GM19397 (cell line): ENCODE results near the gene TAOK2.

Experiments
- ATAC-seq: cut with Tn5 transposase; IDR thresholded peaks from one replicate; pipeline ENCODE4 v1.9.1; 2021; ENCODE audit warnings: mild to moderate bottlenecking, moderate library complexity; ENCODE audit not compliant: unreplicated experiment

Gene TAOK2

GRCh38 chr16:29962344-29962994 is 11.2 kb upstream of the TAOK2 start:
- ATAC-seq = no peak

- ATAC-seq = no peak
Observed at GRCh38 chr16:29963021-29963743, 10.5 kb upstream of the TAOK2 start.

- no peak for ATAC-seq
Observed at GRCh38 chr16:29968205-29968604, 5.5 kb upstream of the TAOK2 start.

- no peak for ATAC-seq
Observed at GRCh38 chr16:29971304-29971703, 2.4 kb upstream of the TAOK2 start.

GRCh38 chr16:29972500-29972899 is 1.2 kb upstream of the TAOK2 start:
- no peak for ATAC-seq

- no peak for ATAC-seq
Observed at GRCh38 chr16:29972992-29973383, 680 bp upstream of the TAOK2 start.

GRCh38 chr16:29974291-29975133 is 844 bp downstream of the TAOK2 start:
- no peak for ATAC-seq

GRCh38 chr16:29975134-29975538 is 1.5 kb downstream of the TAOK2 start:
- ATAC-seq = no peak

- ATAC-seq = no peak
Observed at GRCh38 chr16:29975811-29976511, 2.3 kb downstream of the TAOK2 start.

GRCh38 chr16:29977063-29977825 is 3.6 kb downstream of the TAOK2 start:
- no peak for ATAC-seq

GRCh38 chr16:29978081-29978480 is 4.4 kb downstream of the TAOK2 start:
- no peak for ATAC-seq

- ATAC-seq = no peak
Observed at GRCh38 chr16:29978564-29979270, 5.0 kb downstream of the TAOK2 start.

- no peak for ATAC-seq
Observed at GRCh38 chr16:29982560-29983419, 9.1 kb downstream of the TAOK2 start.

- no peak for ATAC-seq
Observed at GRCh38 chr16:29983420-29984136, 9.9 kb downstream of the TAOK2 start.

GRCh38 chr16:29984137-29984763 is 10.6 kb downstream of the TAOK2 start:
- no peak for ATAC-seq

- no peak for ATAC-seq
Observed at GRCh38 chr16:29984764-29985147, 11.1 kb downstream of the TAOK2 start.

GRCh38 chr16:29985271-29985811 is 11.7 kb downstream of the TAOK2 start:
- ATAC-seq = no peak
